Epithelial cell of proximal tubule (primary cell): ENCODE data around the gene HYDIN. TPM values are rescaled to one million over a fixed set of nuclear protein-coding genes. Genes with fewer than 3 reads are reported as not detected.

Source experiments
- DNase-seq: peaks from one replicate; pipeline ENCODE4 v3.0.0-alpha.2; 2011; ENCODE audit warnings: low read depth
- H3K4me3 ChIP-seq: 2 replicates; pipeline ENCODE4 v1.5.1; 2011; ENCODE audit warnings: low read depth, mild to moderate bottlenecking, low read length
- total RNA-seq: library from RNA; depleted of rRNA; stranded (reverse); fragments of >200 nt; gene quantifications from 2 replicates; pipeline ENCODE4 v1.2.3, GENCODE V29; 2015
- TF ChIP-seq, protein P1 (sequence below): conservative IDR thresholded peaks from 2 replicates; pipeline ENCODE4 v1.5.1; 2012; ENCODE audit warnings: low read depth, mild to moderate bottlenecking, low read length

HYDIN gene
- total RNA-seq, 1 donor from 2014 or later, result 1.5 TPM

DNA sequence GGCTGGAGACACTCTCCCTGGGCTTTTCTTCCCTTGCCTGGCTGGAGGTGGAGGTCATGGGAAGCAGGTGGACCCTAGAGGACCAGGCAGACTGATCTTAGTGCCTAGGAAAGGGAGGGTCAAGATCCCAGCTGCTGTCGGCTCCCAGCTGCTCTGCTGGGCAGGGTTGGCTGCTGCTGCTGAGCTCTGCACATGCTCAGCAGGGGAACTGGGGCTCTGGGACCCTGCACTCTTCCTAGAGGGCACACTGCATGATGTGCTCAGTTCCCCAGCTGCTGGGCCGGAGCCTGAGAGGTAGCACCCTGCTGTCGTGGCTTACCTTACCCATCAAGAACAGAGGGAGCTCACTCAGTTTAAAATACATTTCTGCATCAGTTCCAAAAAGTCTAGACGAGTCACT is 463.9 kb downstream of the HYDIN start:
- H3K4me3 ChIP-seq, result no peak overlapping the region
- DNase-seq, result no peak
- TF ChIP-seq, protein P1, sequence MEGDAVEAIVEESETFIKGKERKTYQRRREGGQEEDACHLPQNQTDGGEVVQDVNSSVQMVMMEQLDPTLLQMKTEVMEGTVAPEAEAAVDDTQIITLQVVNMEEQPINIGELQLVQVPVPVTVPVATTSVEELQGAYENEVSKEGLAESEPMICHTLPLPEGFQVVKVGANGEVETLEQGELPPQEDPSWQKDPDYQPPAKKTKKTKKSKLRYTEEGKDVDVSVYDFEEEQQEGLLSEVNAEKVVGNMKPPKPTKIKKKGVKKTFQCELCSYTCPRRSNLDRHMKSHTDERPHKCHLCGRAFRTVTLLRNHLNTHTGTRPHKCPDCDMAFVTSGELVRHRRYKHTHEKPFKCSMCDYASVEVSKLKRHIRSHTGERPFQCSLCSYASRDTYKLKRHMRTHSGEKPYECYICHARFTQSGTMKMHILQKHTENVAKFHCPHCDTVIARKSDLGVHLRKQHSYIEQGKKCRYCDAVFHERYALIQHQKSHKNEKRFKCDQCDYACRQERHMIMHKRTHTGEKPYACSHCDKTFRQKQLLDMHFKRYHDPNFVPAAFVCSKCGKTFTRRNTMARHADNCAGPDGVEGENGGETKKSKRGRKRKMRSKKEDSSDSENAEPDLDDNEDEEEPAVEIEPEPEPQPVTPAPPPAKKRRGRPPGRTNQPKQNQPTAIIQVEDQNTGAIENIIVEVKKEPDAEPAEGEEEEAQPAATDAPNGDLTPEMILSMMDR, result no peak

DNA sequence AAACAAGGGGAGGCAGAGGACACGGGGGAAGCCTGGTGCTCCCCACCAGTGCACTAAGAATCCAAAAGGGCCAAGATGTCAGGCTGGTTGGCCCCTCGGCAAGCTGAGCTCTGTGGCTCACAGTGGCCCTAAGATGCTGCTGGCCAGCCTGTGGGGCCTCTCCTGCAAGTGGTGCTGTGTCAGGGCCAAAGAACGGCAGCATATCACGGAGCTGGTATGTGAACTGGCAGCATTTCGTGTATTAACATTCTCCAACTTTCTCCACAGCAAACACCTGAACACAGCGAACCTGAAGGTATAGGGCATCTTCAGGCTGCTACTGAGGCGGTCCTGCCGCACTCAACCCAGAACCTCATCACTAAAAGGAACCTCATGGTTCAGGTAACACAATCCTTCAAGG is 464.3 kb downstream of the HYDIN start:
- TF ChIP-seq, protein P1, result no peak
- DNase-seq, result no peak
- no peak overlapping the region for H3K4me3 ChIP-seq

GRCh38 chr16:70765491-70765890 is 465.0 kb downstream of the HYDIN start:
- TF ChIP-seq, protein P1, result no peak
- H3K4me3 ChIP-seq, result no peak overlapping the region
- DNase-seq, result no peak

DNA sequence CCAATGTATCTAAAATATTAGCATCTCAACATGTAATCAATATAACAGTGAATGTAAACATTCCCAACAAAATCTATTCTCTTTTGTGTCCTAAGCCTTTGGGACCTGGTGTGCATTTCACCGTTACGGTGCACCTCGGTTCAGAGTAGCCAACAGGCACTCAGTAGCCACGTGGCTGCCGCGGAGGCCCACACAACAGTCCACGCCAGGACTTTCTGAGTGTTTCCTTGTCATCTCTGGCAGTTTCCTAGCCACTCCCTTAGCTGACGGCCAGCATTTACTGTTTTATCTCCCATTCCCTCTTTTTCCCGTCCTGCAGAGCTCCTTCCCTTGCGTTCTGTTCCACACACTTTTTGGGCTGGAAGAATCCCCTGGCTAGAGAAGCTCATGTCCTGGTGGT is 465.9 kb downstream of the HYDIN start:
- TF ChIP-seq, protein P1, result no peak
- no peak overlapping the region for H3K4me3 ChIP-seq
- DNase-seq, result no peak

DNA sequence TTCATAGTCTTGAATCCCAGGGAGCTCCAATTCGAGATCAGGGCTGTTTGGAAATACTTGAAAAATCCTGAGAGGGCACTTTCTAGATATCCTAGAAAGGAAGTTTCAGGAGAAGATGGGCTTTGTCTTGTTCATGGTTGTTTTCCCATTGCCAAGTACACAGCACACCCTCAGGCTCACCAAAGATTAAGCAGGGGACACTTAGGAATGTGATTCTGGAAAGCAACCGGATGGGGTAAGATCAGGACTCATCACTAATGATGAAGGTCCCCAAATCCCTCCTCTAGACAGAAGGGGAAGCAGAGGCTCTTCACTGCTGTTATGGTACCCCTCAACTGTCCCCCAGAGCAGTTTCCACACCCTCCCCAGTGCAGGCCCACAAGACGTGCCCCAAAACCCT is 470.3 kb downstream of the HYDIN start:
- no peak for DNase-seq
- no peak overlapping the region for H3K4me3 ChIP-seq
- TF ChIP-seq, protein P1, result no peak

GRCh38 chr16:70759666-70760065 is 470.9 kb downstream of the HYDIN start:
- no peak overlapping the region for H3K4me3 ChIP-seq
- no peak for DNase-seq
- TF ChIP-seq, protein P1, result no peak

DNA sequence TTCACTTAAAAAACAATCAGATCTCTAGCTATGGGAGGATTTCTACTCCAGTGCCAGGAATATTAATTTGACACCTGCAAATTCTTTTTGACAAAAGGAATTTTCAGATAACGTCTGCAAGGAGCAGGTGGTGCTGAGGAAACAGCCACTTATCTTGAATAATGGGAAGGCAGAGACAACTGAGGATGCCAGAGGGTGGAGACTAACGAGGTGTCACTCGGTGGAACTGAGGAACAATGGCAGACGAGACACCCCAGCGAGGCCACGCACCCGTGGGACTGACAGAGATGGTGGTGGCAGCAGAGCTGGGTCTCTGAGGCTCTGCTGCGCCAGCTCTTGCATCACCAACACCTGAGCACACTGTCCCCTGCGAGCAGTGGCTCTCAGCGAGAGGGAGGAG is 471.7 kb downstream of the HYDIN start:
- H3K4me3 ChIP-seq, result no peak overlapping the region
- TF ChIP-seq, protein P1, result no peak
- no peak for DNase-seq
